AG10803 (cell line): Measurements from ENCODE around the gene HOXD11.

Experiments
- DNase-seq: peaks from one replicate; pipeline ENCODE4 v3.0.0; 2010; ENCODE audit warnings: low read depth
- H3K4me3 ChIP-seq: 2 replicates; pipeline ENCODE4 v1.5.1; 2011; ENCODE audit warnings: mild to moderate bottlenecking, low read length, control low read depth
- TF ChIP-seq, protein P1 (sequence below): conservative IDR thresholded peaks from 2 replicates; pipeline ENCODE4 v1.5.1; 2011; ENCODE audit warnings: mild to moderate bottlenecking, low read length, control low read depth, inconsistent platforms

The HOXD11 gene

GRCh38 chr2:176085861-176086771 lies 21.0 kb upstream of the HOXD11 start:
- TF ChIP-seq, protein P1, sequence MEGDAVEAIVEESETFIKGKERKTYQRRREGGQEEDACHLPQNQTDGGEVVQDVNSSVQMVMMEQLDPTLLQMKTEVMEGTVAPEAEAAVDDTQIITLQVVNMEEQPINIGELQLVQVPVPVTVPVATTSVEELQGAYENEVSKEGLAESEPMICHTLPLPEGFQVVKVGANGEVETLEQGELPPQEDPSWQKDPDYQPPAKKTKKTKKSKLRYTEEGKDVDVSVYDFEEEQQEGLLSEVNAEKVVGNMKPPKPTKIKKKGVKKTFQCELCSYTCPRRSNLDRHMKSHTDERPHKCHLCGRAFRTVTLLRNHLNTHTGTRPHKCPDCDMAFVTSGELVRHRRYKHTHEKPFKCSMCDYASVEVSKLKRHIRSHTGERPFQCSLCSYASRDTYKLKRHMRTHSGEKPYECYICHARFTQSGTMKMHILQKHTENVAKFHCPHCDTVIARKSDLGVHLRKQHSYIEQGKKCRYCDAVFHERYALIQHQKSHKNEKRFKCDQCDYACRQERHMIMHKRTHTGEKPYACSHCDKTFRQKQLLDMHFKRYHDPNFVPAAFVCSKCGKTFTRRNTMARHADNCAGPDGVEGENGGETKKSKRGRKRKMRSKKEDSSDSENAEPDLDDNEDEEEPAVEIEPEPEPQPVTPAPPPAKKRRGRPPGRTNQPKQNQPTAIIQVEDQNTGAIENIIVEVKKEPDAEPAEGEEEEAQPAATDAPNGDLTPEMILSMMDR = peak; percentile 61
- H3K4me3 ChIP-seq = no peak overlapping the region
- DNase-seq = peak; percentile 26

GRCh38 chr2:176087330-176088047 lies 19.6 kb upstream of the HOXD11 start:
- DNase-seq = no peak
- TF ChIP-seq, protein P1 = no peak
- no peak overlapping the region for H3K4me3 ChIP-seq

DNA sequence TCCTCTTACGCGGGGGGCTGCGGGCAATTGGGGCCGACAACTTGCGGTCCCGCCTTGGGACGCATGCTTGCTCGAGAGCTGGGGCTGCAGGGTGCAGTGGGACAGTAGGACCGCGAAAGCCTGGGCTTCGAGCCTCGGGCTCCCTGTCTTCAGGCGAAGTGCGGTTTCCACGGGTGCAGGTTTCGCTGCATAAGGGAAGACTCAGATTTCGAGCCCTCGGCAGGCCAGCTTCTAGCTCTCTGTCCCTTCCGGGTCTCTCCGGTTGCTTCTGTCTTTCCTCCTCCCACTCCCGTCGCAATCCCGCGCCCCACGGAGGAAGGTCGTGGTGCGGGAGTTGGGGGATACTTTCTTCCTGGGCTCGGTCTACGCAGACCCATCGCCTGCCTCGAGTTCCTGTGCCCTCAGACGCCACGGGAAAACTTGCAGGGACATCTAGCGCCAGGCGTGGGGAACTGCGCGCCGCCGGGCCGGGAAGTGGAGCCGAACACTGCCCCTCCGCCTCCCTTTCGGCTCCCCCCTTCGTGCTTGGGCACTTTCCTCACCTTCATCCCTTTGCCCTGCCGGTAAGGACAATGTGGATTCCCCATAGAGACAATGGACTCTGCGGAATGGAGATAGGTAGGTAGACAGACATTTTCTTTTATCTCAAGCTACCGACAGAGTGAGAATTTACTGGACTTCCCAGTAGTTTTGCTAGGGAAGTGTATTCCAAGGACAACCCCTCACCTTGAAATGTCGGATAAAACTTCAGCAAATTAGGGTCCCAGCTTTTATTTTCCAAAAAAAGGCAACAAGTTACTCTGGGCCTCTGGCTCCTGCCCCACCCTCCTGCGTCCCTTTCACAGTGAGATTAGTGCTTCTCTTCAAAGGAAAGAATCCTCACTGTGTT lies 18.8 kb upstream of the HOXD11 start:
- peak; percentile 31 for DNase-seq
- TF ChIP-seq, protein P1 = peak; percentile 76
- H3K4me3 ChIP-seq = peak overlapping the region; percentile 43

DNA sequence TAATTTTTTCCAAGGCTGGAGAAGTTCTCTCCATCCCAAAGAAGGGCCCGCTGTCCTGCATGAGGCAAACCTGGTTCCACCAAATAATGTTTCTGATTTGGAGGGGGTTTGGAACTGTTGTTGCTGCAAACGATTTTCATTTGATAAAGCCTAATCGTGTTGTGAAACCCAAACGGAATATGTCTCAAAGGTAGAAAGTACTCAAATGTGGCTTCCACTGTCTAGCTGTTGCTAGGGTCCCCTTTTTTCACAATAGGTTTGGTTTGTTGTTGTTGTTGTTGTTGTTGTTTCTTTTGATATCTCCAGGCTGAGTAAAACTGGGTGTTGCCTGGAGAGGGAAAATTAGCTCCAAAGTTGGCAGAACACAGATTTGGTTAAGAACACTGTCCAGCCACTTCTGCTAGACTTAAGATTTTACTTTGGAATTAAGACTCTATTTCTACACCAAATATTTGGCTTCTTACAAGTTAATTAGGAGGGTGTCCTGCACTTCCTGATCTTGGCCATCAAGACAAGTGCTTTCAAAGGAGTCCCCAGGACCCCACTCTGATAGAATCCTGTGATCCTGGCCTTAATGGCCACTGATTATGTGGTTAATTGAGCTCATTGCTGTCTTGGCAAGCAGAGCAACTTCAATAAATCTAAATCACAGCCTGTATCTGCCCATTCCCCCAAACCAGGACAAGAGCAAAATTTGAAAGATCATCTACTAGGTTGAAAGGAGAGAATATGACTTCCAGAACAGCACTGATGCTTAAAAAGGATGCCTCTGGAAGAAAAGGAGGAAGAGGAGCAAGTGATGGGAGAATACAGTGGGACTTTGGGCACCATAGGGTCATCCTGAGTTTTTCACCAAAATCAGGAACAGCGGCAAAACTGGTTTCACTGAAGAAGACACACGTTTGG lies 17.9 kb upstream of the HOXD11 start:
- no peak overlapping the region for H3K4me3 ChIP-seq
- DNase-seq = no peak
- TF ChIP-seq, protein P1 = no peak

DNA sequence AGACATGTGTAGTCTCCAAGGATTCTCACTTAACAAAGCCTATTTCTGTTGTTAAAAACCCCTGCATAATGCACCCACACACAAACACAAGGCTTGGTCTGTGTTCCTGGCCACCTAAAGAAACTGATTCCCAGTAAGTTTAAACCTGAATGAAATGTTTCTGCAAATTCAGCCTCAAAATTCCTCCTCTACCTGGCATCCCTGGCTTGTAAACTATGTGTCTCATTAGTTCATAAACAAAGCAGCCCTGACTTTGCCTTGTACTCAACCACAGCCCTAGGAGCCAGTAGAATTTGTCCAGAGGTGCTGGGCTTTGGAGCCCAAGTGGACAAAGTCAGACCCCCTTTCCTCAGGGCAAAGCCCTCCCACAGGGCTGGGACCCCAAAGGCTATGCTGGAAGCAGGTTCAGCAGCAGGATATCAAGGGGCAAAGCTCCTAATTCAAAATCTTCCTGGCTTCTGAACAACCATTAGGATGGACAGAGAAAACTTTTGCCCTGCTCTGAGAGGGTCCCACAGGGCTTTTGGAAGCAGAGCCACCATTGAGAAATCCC lies 17.2 kb upstream of the HOXD11 start:
- DNase-seq = no peak
- TF ChIP-seq, protein P1 = no peak

DNA sequence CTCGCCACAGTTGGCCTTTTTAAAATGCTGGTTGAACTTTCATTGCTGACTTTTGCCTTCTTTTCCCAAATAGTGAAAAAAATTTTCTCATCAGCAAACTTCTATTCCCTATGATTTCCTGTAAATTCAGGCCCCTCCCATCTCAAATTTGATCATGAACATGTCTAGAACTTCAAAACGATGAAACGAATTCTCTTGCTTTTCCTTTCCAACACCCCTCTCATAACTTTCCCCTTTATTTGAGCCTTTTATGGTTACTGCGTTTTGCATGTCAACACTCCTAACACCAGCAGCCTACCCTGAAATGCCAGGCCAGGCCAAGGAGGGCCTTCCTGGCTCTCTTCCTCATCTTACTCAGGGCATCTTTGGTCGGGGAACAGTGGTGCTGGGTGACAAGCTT lies 16.2 kb upstream of the HOXD11 start:
- TF ChIP-seq, protein P1 = no peak
- no peak overlapping the region for H3K4me3 ChIP-seq

More for the DNA sequence above, 17.2 kb upstream of the HOXD11 start:
- H3K4me3 ChIP-seq = no peak overlapping the region

More for the DNA sequence above, 16.2 kb upstream of the HOXD11 start:
- DNase-seq = no peak
